Muscle layer of duodenum (tissue), 2 donors: Measurements from ENCODE around the gene FBXW11.

Source experiments
- H3K27ac ChIP-seq: one replicate; pipeline ENCODE4 v1.7.0; 2013; ENCODE audit warnings: mild to moderate bottlenecking, low read length
- H3K27me3 ChIP-seq: one replicate; pipeline ENCODE4 v1.7.0; 2013; ENCODE audit warnings: low read depth, mild to moderate bottlenecking, control low read depth, low read length
- H3K36me3 ChIP-seq, 2 donors: one replicate each; pipeline ENCODE4 v1.7.0; 2013; ENCODE audit warnings: low read length in 2 of 2, control low read depth in 1 of 2, mild to moderate bottlenecking in 1 of 2; ENCODE audit not compliant: insufficient read depth in 2 of 2, control insufficient read depth in 1 of 2
- H3K4me1 ChIP-seq, 2 donors: one replicate each; pipeline ENCODE4 v1.7.0; 2013; ENCODE audit warnings: low read length in 2 of 2, mild to moderate bottlenecking in 2 of 2, control low read depth in 1 of 2, moderate library complexity in 1 of 2; ENCODE audit not compliant: insufficient read depth in 2 of 2, control insufficient read depth in 1 of 2
- H3K4me3 ChIP-seq, 2 donors: one replicate each; pipeline ENCODE4 v1.7.0; 2013; ENCODE audit warnings: low read length in 2 of 2, low read depth in 1 of 2, mild to moderate bottlenecking in 1 of 2
- H3K9me3 ChIP-seq, 2 donors: one replicate each; pipeline ENCODE4 v1.7.0; 2013; ENCODE audit warnings: low read length in 2 of 2, control low read depth in 1 of 2, mild to moderate bottlenecking in 1 of 2; ENCODE audit not compliant: control insufficient read depth in 1 of 2
- donor health status: healthy.

FBXW11 gene

GRCh38 chr5:171965745-171966144, 40.7 kb downstream of the FBXW11 start:
- H3K36me3 ChIP-seq = no peaks in the 10 kb centered on the region
- H3K27ac ChIP-seq = no peak overlapping the region
- no peaks in the 10 kb centered on the region for H3K27me3 ChIP-seq
- no peak overlapping the region for H3K4me3 ChIP-seq
- peaks cover 5 to 37% of the 10 kb centered on the region in 2 donors for H3K4me1 ChIP-seq
- H3K9me3 ChIP-seq = no peaks in the 10 kb centered on the region

GRCh38 chr5:171963416-171963815, 43.0 kb downstream of the FBXW11 start:
- Histone ChIP-seq H3K36me3 (no peaks in the 10 kb centered on the region), H3K27me3 (no peaks in the 10 kb centered on the region), H3K4me1 (peaks cover 5 to 29% of the 10 kb centered on the region in 2 donors), H3K4me3 (no peak overlapping the region), H3K9me3 (no peaks in the 10 kb centered on the region), H3K27ac (no peak overlapping the region)

DNA sequence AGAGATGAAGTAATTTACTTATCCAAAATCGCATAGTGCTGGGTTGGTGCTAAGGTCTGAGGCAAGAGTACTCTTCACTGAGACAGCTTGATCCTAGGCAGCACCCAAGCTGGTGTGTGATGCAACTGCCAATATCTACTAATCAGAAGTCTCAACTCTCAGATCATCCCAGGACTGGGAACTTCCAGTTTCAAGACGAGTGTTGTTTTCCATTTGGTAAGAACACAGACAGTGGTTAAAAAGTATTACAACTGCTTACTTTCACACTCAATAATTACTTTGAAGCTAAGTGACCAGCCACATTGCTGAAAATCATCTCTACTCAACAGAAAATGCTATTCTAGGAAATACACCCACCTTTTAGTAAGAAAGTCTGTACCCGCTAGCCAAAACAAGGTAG, 45.3 kb downstream of the FBXW11 start:
- Histone ChIP-seq H3K4me1 (peaks cover 19 to 44% of the 10 kb centered on the region in 2 donors), H3K27ac (no peak overlapping the region), H3K27me3 (no peaks in the 10 kb centered on the region), H3K36me3 (no peaks in the 10 kb centered on the region), H3K4me3 (no peak overlapping the region), H3K9me3 (no peaks in the 10 kb centered on the region)

DNA sequence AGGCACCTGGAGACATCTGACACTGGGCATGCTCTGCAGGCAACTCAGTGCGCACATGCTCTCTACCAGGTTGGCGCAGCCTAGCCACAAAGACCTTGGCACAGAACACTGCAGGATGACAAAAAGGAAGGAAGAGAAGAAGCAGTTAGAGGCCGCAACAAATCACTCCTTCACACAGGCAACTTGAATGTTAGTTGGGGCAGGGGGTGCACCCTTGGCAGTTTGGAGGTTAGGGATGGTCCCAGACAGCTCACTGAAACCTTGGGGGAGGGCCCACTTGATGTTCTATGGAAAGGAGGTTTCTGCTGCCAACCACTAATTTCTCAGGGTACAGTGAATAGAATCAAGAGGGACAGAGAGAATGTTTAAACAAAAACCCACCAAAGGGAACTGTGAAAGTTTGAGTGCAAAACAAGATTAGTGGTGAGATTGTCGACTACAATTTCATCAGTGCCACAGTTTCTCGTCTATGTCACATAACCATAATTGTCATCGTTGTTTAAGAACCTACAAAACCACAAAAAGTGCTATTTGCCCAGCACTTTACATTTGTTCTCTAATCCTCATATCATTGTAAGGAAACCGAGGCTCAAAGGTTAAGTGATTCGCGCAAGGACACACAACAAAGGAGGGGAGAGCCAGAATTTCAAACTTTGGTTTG, 48.7 kb downstream of the FBXW11 start:
- no peaks in the 10 kb centered on the region for H3K36me3 ChIP-seq
- peak overlapping the region in 1 of 2 donors; percentile 10 for H3K4me3 ChIP-seq
- H3K9me3 ChIP-seq = no peaks in the 10 kb centered on the region
- no peak overlapping the region for H3K27ac ChIP-seq
- H3K27me3 ChIP-seq = no peaks in the 10 kb centered on the region
- peaks cover 42 to 55% of the 10 kb centered on the region in 2 donors for H3K4me1 ChIP-seq

- Histone ChIP-seq H3K27ac (no peak overlapping the region), H3K27me3 (no peaks in the 10 kb centered on the region), H3K4me1 (peaks cover 42 to 52% of the 10 kb centered on the region in 2 donors), H3K4me3 (peak overlapping the region in 1 of 2 donors; percentile 10), H3K36me3 (no peaks in the 10 kb centered on the region), H3K9me3 (no peaks in the 10 kb centered on the region)
These were observed 49.4 kb downstream of the FBXW11 start for GRCh38 chr5:171956887-171957495.

GRCh38 chr5:171956314-171956713, 50.1 kb downstream of the FBXW11 start:
- no peak overlapping the region for H3K27ac ChIP-seq
- no peaks in the 10 kb centered on the region for H3K9me3 ChIP-seq
- H3K4me1 ChIP-seq = peaks cover 42 to 50% of the 10 kb centered on the region in 2 donors
- H3K4me3 ChIP-seq = no peak overlapping the region
- no peaks in the 10 kb centered on the region for H3K36me3 ChIP-seq
- H3K27me3 ChIP-seq = no peaks in the 10 kb centered on the region

- no peaks in the 10 kb centered on the region for H3K27me3 ChIP-seq
- no peak overlapping the region for H3K4me3 ChIP-seq
- H3K9me3 ChIP-seq = no peaks in the 10 kb centered on the region
- no peaks in the 10 kb centered on the region for H3K36me3 ChIP-seq
- H3K27ac ChIP-seq = no peak overlapping the region
- peaks cover 42 to 45% of the 10 kb centered on the region in 2 donors for H3K4me1 ChIP-seq
These were observed 50.7 kb downstream of the FBXW11 start for GRCh38 chr5:171955761-171956160.

GRCh38 chr5:171954721-171955120, 51.7 kb downstream of the FBXW11 start:
- Histone ChIP-seq H3K9me3 (no peaks in the 10 kb centered on the region), H3K36me3 (no peaks in the 10 kb centered on the region), H3K4me1 (peaks cover 42 to 44% of the 10 kb centered on the region in 2 donors), H3K27ac (no peak overlapping the region), H3K4me3 (no peak overlapping the region), H3K27me3 (no peaks in the 10 kb centered on the region)

GRCh38 chr5:171953860-171954701, 52.4 kb downstream of the FBXW11 start:
- Histone ChIP-seq H3K4me1 (peaks cover 42 to 44% of the 10 kb centered on the region in 2 donors), H3K27me3 (no peaks in the 10 kb centered on the region), H3K4me3 (no peak overlapping the region), H3K36me3 (no peaks in the 10 kb centered on the region), H3K27ac (no peak overlapping the region), H3K9me3 (no peaks in the 10 kb centered on the region)

- no peaks in the 10 kb centered on the region for H3K36me3 ChIP-seq
- H3K4me1 ChIP-seq = peaks cover 33% of the 10 kb centered on the region in 2 donors
- no peaks in the 10 kb centered on the region for H3K9me3 ChIP-seq
- H3K27me3 ChIP-seq = no peaks in the 10 kb centered on the region
- H3K27ac ChIP-seq = no peak overlapping the region
- H3K4me3 ChIP-seq = no peak overlapping the region
These were observed 54.4 kb downstream of the FBXW11 start for GRCh38 chr5:171952021-171952420.

GRCh38 chr5:171951218-171951617, 55.2 kb downstream of the FBXW11 start:
- Histone ChIP-seq H3K9me3 (no peaks in the 10 kb centered on the region), H3K4me3 (no peak overlapping the region), H3K4me1 (peaks cover 24 to 25% of the 10 kb centered on the region in 2 donors), H3K36me3 (no peaks in the 10 kb centered on the region), H3K27ac (no peak overlapping the region), H3K27me3 (no peaks in the 10 kb centered on the region)
